HepG2 (cell line): ENCODE measurements around the gene EGLN1.

Experiments used
- CTCF ChIP-seq: sonication (generic); formaldehyde crosslinking; IDR thresholded peaks from 2 replicates; pipeline ENCODE4 v1.5.0; 2020; ENCODE audit warnings: mild to moderate bottlenecking, missing genetic modification reagents, moderate library complexity
- EP300 ChIP-seq, 3 experiments: sonication (generic) in 1 of 3; formaldehyde crosslinking in 1 of 3; IDR thresholded peaks; 2 replicates each; pipeline versions ENCODE4 v1.5.1 to v1.6.1; 2011 to 2020; ENCODE audit warnings: low read depth in 2 of 3, low read length in 2 of 3, borderline replicate concordance in 1 of 3, improper control_type of control experiment in 1 of 3, mild to moderate bottlenecking in 1 of 3, missing genetic modification reagents in 1 of 3, moderate library complexity in 1 of 3
- HNF4A ChIP-seq: sonication (generic); formaldehyde crosslinking; IDR thresholded peaks from 2 replicates; pipeline ENCODE4 v1.4.0; 2020; ENCODE audit warnings: missing genetic modification reagents
- KAT8 ChIP-seq: IDR thresholded peaks from 2 replicates; pipeline ENCODE4 v1.6.1; 2016; ENCODE audit warnings: missing genetic modification reagents, missing compliant biosample characterization
- MEF2D ChIP-seq: sonication (generic); formaldehyde crosslinking; IDR thresholded peaks from 2 replicates; pipeline ENCODE4 v1.5.1; 2020; ENCODE audit warnings: mild to moderate bottlenecking, missing genetic modification reagents
- SNRNP70 ChIP-seq: fragments of 200-400 bp; formaldehyde crosslinking; IDR thresholded peaks from 2 replicates; pipeline ENCODE4 v1.6.1; 2017; ENCODE audit warnings: mild to moderate bottlenecking, low read depth, low read length, moderate library complexity
- SRSF4 ChIP-seq: fragments of 200-400 bp; formaldehyde crosslinking; IDR thresholded peaks from one replicate; pipeline ENCODE4 v1.6.1; 2018; ENCODE audit warnings: mild to moderate bottlenecking, low read depth, low read length, moderate library complexity; ENCODE audit not compliant: poor library complexity, severe bottlenecking
- TCF12 ChIP-seq, 2 experiments: fragments of 450-650 bp in 1 of 2; sonication (generic) in 1 of 2; formaldehyde crosslinking in 1 of 2; IDR thresholded peaks; 2 replicates each; pipeline versions ENCODE4 v1.6.1 to v1.8.0; 2017 to 2022; ENCODE audit warnings: antibody characterized with exemption in 1 of 2, mild to moderate bottlenecking in 1 of 2, missing genetic modification reagents in 1 of 2, moderate library complexity in 1 of 2
- TEAD2 ChIP-seq: sonication (generic); formaldehyde crosslinking; IDR thresholded peaks from 2 replicates; pipeline ENCODE4 v1.9.0; 2021; ENCODE audit warnings: missing genetic modification reagents

GRCh38 chr1:231432996-231433395 lies 10.9 kb upstream of the EGLN1 start:
- no peak for TF ChIP-seq TEAD2
- no peak for TF ChIP-seq CTCF (CRISPR knock-in tag)
- no peak for TF ChIP-seq KAT8 (CRISPR knock-in tag)
- no peak for TF ChIP-seq SNRNP70
- no peak for TF ChIP-seq SRSF4
- TF ChIP-seq HNF4A: no peak
- no peak for TF ChIP-seq MEF2D
- no peak for TF ChIP-seq EP300 (IDR thresholded peaks at IDR 0.05; ENCODE audit: low read depth in 2 of 2, low read length in 2 of 2)
- TF ChIP-seq EP300 (CRISPR knock-in tag; IDR thresholded peaks at IDR 0.05; ENCODE audit: borderline replicate concordance): no peak
- no peak for TF ChIP-seq TCF12 (IDR thresholded peaks at IDR 0.05)
- TF ChIP-seq TCF12 (CRISPR knock-in tag; IDR thresholded peaks at IDR 0.05): no peak
